NB4 (cell line): ENCODE data around the gene EVC.

Experiments
- DNase-seq: peaks from one replicate; pipeline ENCODE4 v3.0.0; 2010; ENCODE audit warnings: low read depth
- H3K4me3 ChIP-seq: one replicate; pipeline ENCODE4 v1.5.1; 2011; ENCODE audit warnings: mild to moderate bottlenecking, low read depth, low read length, moderate library complexity
- MAX ChIP-seq: IDR thresholded peaks from 2 replicates; pipeline ENCODE4 v1.6.1; 2011; ENCODE audit warnings: low read depth, low read length
- MYC ChIP-seq: IDR thresholded peaks from 2 replicates; pipeline ENCODE4 v1.6.1; 2011; ENCODE audit warnings: low read depth, low read length
- POLR2A ChIP-seq: IDR thresholded peaks from 2 replicates; pipeline ENCODE4 v1.6.1; 2011; ENCODE audit warnings: mild to moderate bottlenecking; ENCODE audit not compliant: insufficient read length; ENCODE audit errors: extremely low read depth
- TF ChIP-seq, protein P1 (sequence below): IDR thresholded peaks from one replicate; pipeline ENCODE4 v1.5.1; 2012; ENCODE audit warnings: low read depth, low read length

EVC gene

DNA sequence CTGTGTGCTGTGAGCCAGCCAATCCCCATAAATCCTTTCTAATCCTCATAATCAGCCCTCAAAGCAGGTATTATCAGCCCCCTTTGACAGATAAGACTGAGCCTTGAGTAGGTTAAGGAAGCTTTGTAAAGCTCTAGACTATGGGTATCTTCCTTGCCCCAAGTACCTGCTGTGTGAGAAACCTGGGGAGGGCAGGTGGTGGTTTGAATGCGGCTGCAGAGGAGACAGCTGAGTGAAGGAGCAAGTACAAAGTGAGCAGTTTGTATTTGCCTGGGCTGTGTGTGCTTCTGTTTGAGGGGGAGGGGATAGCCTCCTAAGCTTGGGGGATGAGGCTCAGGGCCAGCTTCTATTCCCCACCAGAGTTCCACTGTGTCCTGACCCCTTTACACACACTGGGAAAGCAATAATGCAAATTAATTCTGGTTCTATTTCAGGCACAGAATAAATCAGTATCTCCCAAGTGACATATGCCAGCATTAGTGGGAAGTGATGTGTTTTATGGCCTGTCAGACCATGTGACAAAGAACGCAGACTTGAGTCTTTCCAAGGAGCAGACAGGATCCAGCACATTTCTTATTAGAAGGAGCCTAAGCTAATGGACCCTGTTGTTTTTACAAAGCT, 63.5 kb downstream of the EVC start:
- no peak overlapping the region for H3K4me3 ChIP-seq
- no peak for DNase-seq
- TF ChIP-seq MAX = no peak
- no peak for TF ChIP-seq POLR2A
- TF ChIP-seq, protein P1, sequence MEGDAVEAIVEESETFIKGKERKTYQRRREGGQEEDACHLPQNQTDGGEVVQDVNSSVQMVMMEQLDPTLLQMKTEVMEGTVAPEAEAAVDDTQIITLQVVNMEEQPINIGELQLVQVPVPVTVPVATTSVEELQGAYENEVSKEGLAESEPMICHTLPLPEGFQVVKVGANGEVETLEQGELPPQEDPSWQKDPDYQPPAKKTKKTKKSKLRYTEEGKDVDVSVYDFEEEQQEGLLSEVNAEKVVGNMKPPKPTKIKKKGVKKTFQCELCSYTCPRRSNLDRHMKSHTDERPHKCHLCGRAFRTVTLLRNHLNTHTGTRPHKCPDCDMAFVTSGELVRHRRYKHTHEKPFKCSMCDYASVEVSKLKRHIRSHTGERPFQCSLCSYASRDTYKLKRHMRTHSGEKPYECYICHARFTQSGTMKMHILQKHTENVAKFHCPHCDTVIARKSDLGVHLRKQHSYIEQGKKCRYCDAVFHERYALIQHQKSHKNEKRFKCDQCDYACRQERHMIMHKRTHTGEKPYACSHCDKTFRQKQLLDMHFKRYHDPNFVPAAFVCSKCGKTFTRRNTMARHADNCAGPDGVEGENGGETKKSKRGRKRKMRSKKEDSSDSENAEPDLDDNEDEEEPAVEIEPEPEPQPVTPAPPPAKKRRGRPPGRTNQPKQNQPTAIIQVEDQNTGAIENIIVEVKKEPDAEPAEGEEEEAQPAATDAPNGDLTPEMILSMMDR = no peak
- TF ChIP-seq MYC = no peak

DNA sequence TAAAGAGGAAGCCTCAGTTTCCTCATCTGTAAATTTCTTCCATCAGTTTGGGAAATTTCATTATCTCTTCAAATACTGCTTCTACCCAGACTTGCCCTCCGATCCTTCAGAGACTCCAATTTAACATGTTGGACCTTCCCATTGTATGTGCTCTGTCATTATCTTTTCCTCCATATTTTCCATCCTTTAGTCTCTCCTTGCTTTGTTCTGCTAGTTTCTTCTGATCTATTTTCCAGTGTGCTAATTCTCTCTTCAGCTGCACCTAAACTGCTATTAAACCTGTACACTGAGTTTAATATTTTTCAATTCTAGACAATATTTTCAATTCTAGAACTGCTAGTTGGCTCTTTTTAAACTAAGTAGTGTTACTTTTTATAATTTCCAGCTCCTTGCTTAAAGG, 65.5 kb downstream of the EVC start:
- no peak for DNase-seq
- TF ChIP-seq POLR2A (no peak), MAX (no peak), MYC (no peak)
- TF ChIP-seq, protein P1 = no peak
- H3K4me3 ChIP-seq = no peak overlapping the region

DNA sequence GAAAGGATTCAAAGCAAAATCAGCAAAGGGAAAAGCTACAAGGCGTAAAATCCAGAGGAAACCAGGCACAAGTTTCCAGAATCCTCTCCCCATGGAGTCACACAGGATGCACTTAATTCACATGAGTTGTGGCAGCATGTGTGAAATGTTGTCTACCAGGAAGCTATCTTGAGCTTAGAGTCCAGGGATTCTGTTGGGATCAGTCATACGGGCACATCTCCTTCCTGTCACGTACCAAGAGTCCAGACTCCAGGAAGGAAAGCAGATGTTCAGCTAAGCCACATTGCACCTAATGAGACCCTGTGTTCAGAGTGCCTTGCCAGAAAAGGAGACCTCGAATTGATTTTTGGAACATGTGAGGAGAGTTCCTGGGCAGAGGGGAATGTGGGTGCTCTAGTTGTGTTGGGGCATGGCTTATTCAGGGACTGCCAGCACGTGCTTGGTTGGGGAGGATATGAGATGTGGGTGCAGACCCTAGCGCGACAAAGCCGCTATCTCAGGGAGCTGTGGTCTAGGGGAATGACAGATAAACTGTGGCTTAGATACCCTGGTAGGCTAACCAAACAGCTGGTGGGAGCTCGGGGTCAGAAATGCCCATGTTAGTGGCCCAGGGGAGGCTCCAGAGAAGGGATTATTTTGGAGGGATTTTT, 70.0 kb downstream of the EVC start:
- DNase-seq = no peak
- no peak overlapping the region for H3K4me3 ChIP-seq
- TF ChIP-seq MAX (no peak), POLR2A (no peak), MYC (no peak)
- TF ChIP-seq, protein P1 = no peak

- no peak overlapping the region for H3K4me3 ChIP-seq
- DNase-seq = no peak
Observed at GRCh38 chr4:5781691-5782090, 70.7 kb downstream of the EVC start.

GRCh38 chr4:5782829-5783476, 72.0 kb downstream of the EVC start:
- TF ChIP-seq MYC (no peak), POLR2A (no peak), MAX (no peak)
- TF ChIP-seq, protein P1 = no peak
- no peak overlapping the region for H3K4me3 ChIP-seq
- no peak for DNase-seq

More at GRCh38 chr4:5781691-5782090, 70.7 kb downstream of the EVC start:
- TF ChIP-seq, protein P1 = no peak
- TF ChIP-seq MYC (no peak), MAX (no peak), POLR2A (no peak)
